SH-SY5Y (cell line): ENCODE results near the gene TMED8.

Experiments used
- GATA2 ChIP-seq: IDR thresholded peaks from 2 replicates; pipeline ENCODE4 v1.6.1; 2011; ENCODE audit warnings: mild to moderate bottlenecking, low read depth, low read length
- GATA3 ChIP-seq: IDR thresholded peaks from 2 replicates; pipeline ENCODE4 v1.6.1; 2011; ENCODE audit warnings: low read depth, mild to moderate bottlenecking, low read length, moderate library complexity

The TMED8 gene

GRCh38 chr14:77342726-77343397 is 34.0 kb downstream of the TMED8 start:
- no peak for TF ChIP-seq GATA2
- TF ChIP-seq GATA3, result no peak

- TF ChIP-seq GATA3, result no peak
- TF ChIP-seq GATA2, result no peak
These were observed 36.5 kb downstream of the TMED8 start for GRCh38 chr14:77340389-77340788.

- TF ChIP-seq GATA3, result no peak
- no peak for TF ChIP-seq GATA2
These were observed 37.5 kb downstream of the TMED8 start for GRCh38 chr14:77339407-77339806.

- TF ChIP-seq GATA2, result no peak
These were observed 38.6 kb downstream of the TMED8 start for GRCh38 chr14:77338302-77338701.

GRCh38 chr14:77337880-77338279 is 39.0 kb downstream of the TMED8 start:
- no peak for TF ChIP-seq GATA3
- no peak for TF ChIP-seq GATA2

GRCh38 chr14:77335576-77335975 is 41.3 kb downstream of the TMED8 start:
- TF ChIP-seq GATA3 (no peak), GATA2 (no peak)

GRCh38 chr14:77329872-77330271 is 47.0 kb downstream of the TMED8 start:
- no peak for TF ChIP-seq GATA2
- no peak for TF ChIP-seq GATA3

- TF ChIP-seq GATA2, result no peak
These were observed 49.8 kb downstream of the TMED8 start for GRCh38 chr14:77327111-77327510.

GRCh38 chr14:77325746-77326094 is 51.2 kb downstream of the TMED8 start:
- TF ChIP-seq GATA3 (no peak), GATA2 (no peak)

GRCh38 chr14:77324816-77325745 is 51.8 kb downstream of the TMED8 start:
- TF ChIP-seq GATA2 (no peak), GATA3 (no peak)

- TF ChIP-seq GATA2 (no peak), GATA3 (no peak)
These were observed 52.6 kb downstream of the TMED8 start for GRCh38 chr14:77324289-77324688.

- TF ChIP-seq GATA2 (no peak), GATA3 (no peak)
These were observed 53.3 kb downstream of the TMED8 start for GRCh38 chr14:77323571-77323970.

GRCh38 chr14:77322951-77323350 is 53.9 kb downstream of the TMED8 start:
- no peak for TF ChIP-seq GATA3
- no peak for TF ChIP-seq GATA2

- TF ChIP-seq GATA2 (no peak), GATA3 (no peak)
These were observed 54.5 kb downstream of the TMED8 start for GRCh38 chr14:77322250-77322902.
